Activated naive CD8-positive, alpha-beta T cell treated with anti-CD3 and anti-CD28 coated beads, Interleukin-2, amount 10 ng/mL, durations not matched to agents 7 days and 5 days (primary cell): Measurements from ENCODE around the gene GLIS2. TPM values are rescaled to one million over a fixed set of nuclear protein-coding genes. Genes with fewer than 3 reads are reported as not detected.

Experiments
- ATAC-seq: fragments of 150-1000 bp; cut with Tn5 transposase; one replicate; pipeline ENCODE4 v1.10.0; 2021; ENCODE audit warnings: low read depth, moderate library complexity
- POLR2A ChIA-PET: fragments of 350-600 bp; sonication (Branson Sonifier 250); formaldehyde crosslinking; loops from one replicate; lab custom pipeline; 2021; ENCODE audit warnings: antibody characterized with exemption; lab: Charles Lee
- DNase-seq: peaks from one replicate; pipeline ENCODE4 v3.0.0; 2021
- H3K27ac Mint-ChIP-seq: one replicate; pipeline ENCODE4 v1.8.0; 2022; ENCODE audit warnings: mild to moderate bottlenecking, mixed read lengths
- H3K27me3 Mint-ChIP-seq: one replicate; pipeline ENCODE4 v1.8.0; 2022; ENCODE audit warnings: mild to moderate bottlenecking, moderate library complexity, mixed read lengths
- H3K36me3 Mint-ChIP-seq: one replicate; pipeline ENCODE4 v1.8.0; 2021; ENCODE audit warnings: mild to moderate bottlenecking, mixed read lengths
- H3K4me1 Mint-ChIP-seq: one replicate; pipeline ENCODE4 v1.8.0; 2021; ENCODE audit warnings: mixed read lengths
- H3K4me3 Mint-ChIP-seq: one replicate; pipeline ENCODE4 v1.8.0; 2022; ENCODE audit warnings: mild to moderate bottlenecking, moderate library complexity, mixed read lengths
- H3K9me3 Mint-ChIP-seq: one replicate; pipeline ENCODE4 v1.8.0; 2021; ENCODE audit warnings: mixed read lengths
- total RNA-seq, 2 experiments: library from RNA; stranded (reverse); gene quantifications; one replicate each; pipeline ENCODE4 v1.2.3, GENCODE V29; 2021

Gene GLIS2
- total RNA-seq, 2 experiments from 2014 or later, result 0.14 TPM

- DNase-seq, result no peak
- H3K36me3 Mint-ChIP-seq, result peaks cover 2% of the 10 kb centered on the region
- no peak overlapping the region for H3K27ac Mint-ChIP-seq
- no peak overlapping the region for H3K4me3 Mint-ChIP-seq
- POLR2A ChIA-PET, result interaction anchor here (1.0 kb wide), 1 partner anchor 12 kb away, joined by 3 read pairs; no protein-coding TSS in a partner anchor
- peaks cover 19% of the 10 kb centered on the region for H3K27me3 Mint-ChIP-seq
- ATAC-seq, result no peak
- peaks cover 2% of the 10 kb centered on the region for H3K4me1 Mint-ChIP-seq
- H3K9me3 Mint-ChIP-seq, result peaks cover 4% of the 10 kb centered on the region
Observed at GRCh38 chr16:4285167-4285566, 30.7 kb upstream of the GLIS2 start.

- Mint-ChIP-seq H3K9me3 (no peaks in the 10 kb centered on the region), H3K4me1 (peaks cover 2% of the 10 kb centered on the region), H3K4me3 (no peak overlapping the region), H3K27me3 (peaks cover 15% of the 10 kb centered on the region), H3K27ac (no peak overlapping the region), H3K36me3 (no peaks in the 10 kb centered on the region)
- ATAC-seq (peak; percentile 94), DNase-seq (peak; percentile 87)
- POLR2A ChIA-PET, result interaction anchor here (0.5 to 1.0 kb wide), 2 partner anchors 20 to 40 kb away, joined by 3 to 6 read pairs; no protein-coding TSS in a partner anchor
Observed at GRCh38 chr16:4288148-4288921, 27.5 kb upstream of the GLIS2 start.

DNA sequence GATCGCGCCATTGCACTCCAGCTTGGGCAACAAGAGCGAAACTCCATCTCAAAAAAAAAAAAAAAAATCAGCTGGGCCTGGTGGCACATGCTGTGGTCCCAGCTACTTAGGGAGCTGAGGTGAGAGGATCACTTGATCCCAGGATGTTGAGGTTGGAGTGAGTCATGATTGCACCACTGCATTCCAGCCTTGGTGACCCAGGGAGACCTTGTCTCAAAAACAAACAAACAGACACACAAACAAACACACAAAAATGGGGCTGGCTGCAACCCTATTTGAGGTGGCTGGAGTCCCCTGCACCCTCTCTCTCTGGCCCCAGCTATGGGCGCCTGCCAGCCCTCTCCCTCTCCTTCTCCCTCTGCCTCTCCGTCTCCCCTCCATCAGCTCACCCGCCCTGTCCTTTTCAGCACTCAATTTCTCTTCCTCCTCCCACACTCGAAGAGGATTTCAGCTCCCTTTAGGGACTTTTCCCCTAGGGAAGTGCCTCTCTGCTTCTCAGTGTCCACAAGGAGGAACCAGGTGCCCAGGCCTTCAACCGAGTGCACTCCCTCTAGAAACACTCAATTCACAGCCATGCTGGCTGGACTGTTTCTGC, 25.5 kb upstream of the GLIS2 start:
- DNase-seq, result no peak
- no peaks in the 10 kb centered on the region for H3K36me3 Mint-ChIP-seq
- no peak overlapping the region for H3K27ac Mint-ChIP-seq
- peaks cover 22% of the 10 kb centered on the region for H3K27me3 Mint-ChIP-seq
- POLR2A ChIA-PET, result interaction anchor here (0.6 to 1.2 kb wide), 3 partner anchors 52 to 76 kb away, joined by 4 to 5 read pairs (median 4); no protein-coding TSS in a partner anchor
- peaks cover 2% of the 10 kb centered on the region for H3K4me1 Mint-ChIP-seq
- H3K4me3 Mint-ChIP-seq, result no peak overlapping the region
- ATAC-seq, result no peak
- no peaks in the 10 kb centered on the region for H3K9me3 Mint-ChIP-seq

- ATAC-seq, result no peak
- no peak overlapping the region for H3K27ac Mint-ChIP-seq
Observed at GRCh38 chr16:4291699-4292098, 24.2 kb upstream of the GLIS2 start.

GRCh38 chr16:4293181-4293716, 22.6 kb upstream of the GLIS2 start:
- H3K36me3 Mint-ChIP-seq, result no peaks in the 10 kb centered on the region
- no peaks in the 10 kb centered on the region for H3K9me3 Mint-ChIP-seq
- ATAC-seq (no peak), DNase-seq (no peak)
- no peak overlapping the region for H3K4me3 Mint-ChIP-seq
- POLR2A ChIA-PET, result no interaction called here
- H3K27ac Mint-ChIP-seq, result no peak overlapping the region
- peaks cover 3% of the 10 kb centered on the region for H3K4me1 Mint-ChIP-seq
- peaks cover 16% of the 10 kb centered on the region for H3K27me3 Mint-ChIP-seq

More at GRCh38 chr16:4291699-4292098, 24.2 kb upstream of the GLIS2 start:
- Mint-ChIP-seq H3K36me3 (no peaks in the 10 kb centered on the region), H3K4me3 (no peak overlapping the region), H3K4me1 (peaks cover 2% of the 10 kb centered on the region), H3K9me3 (no peaks in the 10 kb centered on the region), H3K27me3 (peaks cover 16% of the 10 kb centered on the region)
- POLR2A ChIA-PET, result no interaction called here
- no peak for DNase-seq

- DNase-seq (no peak), ATAC-seq (no peak)
- POLR2A ChIA-PET, result interaction anchor here (0.8 to 1.1 kb wide), 2 partner anchors 14 to 28 kb away, joined by 3 to 4 read pairs; no protein-coding TSS in a partner anchor
- H3K36me3 Mint-ChIP-seq, result no peaks in the 10 kb centered on the region
- peaks cover 16% of the 10 kb centered on the region for H3K27me3 Mint-ChIP-seq
- H3K4me1 Mint-ChIP-seq, result peaks cover 3% of the 10 kb centered on the region
- no peak overlapping the region for H3K27ac Mint-ChIP-seq
- no peak overlapping the region for H3K4me3 Mint-ChIP-seq
- H3K9me3 Mint-ChIP-seq, result no peaks in the 10 kb centered on the region
Observed at GRCh38 chr16:4293822-4294457, 21.9 kb upstream of the GLIS2 start.

DNA sequence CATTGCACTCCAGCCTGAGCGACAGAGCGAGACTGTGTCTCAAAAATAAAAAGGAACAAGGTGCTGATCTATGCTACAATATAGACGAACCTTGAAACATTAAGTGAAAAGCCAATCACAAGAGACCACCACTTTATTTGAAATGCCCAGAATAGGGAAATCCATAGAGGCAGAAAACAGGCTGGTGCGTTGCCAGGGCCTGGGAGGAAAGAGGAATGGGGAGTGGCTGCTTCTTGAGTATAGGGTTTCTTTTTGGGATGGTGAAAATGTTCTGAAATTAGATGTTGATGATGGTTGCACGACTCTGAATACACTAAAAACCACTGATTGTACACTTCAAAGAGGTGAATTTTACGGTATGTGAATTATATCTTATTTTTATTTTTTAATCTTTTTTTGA, 20.3 kb upstream of the GLIS2 start:
- ATAC-seq (no peak), DNase-seq (no peak)
- POLR2A ChIA-PET, result interaction anchor here (0.8 kb wide), 1 partner anchor 42 kb away, joined by 3 read pairs; no protein-coding TSS in a partner anchor
- Mint-ChIP-seq H3K27me3 (peaks cover 16% of the 10 kb centered on the region), H3K27ac (no peak overlapping the region), H3K4me3 (no peak overlapping the region), H3K9me3 (no peaks in the 10 kb centered on the region), H3K36me3 (no peaks in the 10 kb centered on the region), H3K4me1 (peaks cover 4% of the 10 kb centered on the region)

DNA sequence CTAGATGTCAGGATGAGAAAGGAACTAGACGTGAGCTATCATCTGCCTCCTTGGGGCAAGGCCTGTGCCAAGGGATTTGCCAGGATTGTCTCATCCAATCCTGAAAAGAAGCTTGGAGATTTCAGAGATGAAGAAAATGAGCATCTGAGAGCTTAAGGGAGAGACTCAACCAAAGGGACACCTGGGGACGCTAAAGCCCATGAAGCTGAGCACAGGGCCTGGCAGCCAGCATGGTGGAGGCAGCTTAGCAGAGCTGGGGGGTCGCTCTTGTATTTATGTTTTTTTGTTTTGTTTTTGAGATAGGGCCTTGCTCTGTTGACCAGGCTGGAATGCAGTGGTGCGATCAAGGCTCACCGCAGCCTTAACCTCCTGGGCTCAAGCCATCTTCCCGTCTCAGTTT, 18.4 kb upstream of the GLIS2 start:
- Mint-ChIP-seq H3K36me3 (no peaks in the 10 kb centered on the region), H3K27ac (no peak overlapping the region), H3K9me3 (no peaks in the 10 kb centered on the region), H3K4me3 (no peak overlapping the region), H3K4me1 (peaks cover 4% of the 10 kb centered on the region), H3K27me3 (peaks cover 14% of the 10 kb centered on the region)
- no peak for ATAC-seq
- POLR2A ChIA-PET, result interaction anchor here (0.5 to 1.3 kb wide), 2 partner anchors 31 to 71 kb away, joined by 5 to 6 read pairs; no protein-coding TSS in a partner anchor
- DNase-seq, result no peak

GRCh38 chr16:4298761-4299522, 16.9 kb upstream of the GLIS2 start:
- H3K4me1 Mint-ChIP-seq, result peaks cover 4% of the 10 kb centered on the region
- no peak for ATAC-seq
- POLR2A ChIA-PET, result interaction anchor here (0.5 to 1.2 kb wide), 3 partner anchors 10 to 29 kb away, joined by 3 to 4 read pairs (median 4); no protein-coding TSS in a partner anchor
- peak overlapping the region; percentile 36 for H3K27ac Mint-ChIP-seq
- H3K27me3 Mint-ChIP-seq, result peaks cover 4% of the 10 kb centered on the region
- DNase-seq, result no peak
- no peak overlapping the region for H3K4me3 Mint-ChIP-seq
- no peaks in the 10 kb centered on the region for H3K9me3 Mint-ChIP-seq
- no peaks in the 10 kb centered on the region for H3K36me3 Mint-ChIP-seq

- ATAC-seq, result no peak
- Mint-ChIP-seq H3K27me3 (peaks cover 1% of the 10 kb centered on the region), H3K36me3 (no peaks in the 10 kb centered on the region), H3K4me3 (no peak overlapping the region), H3K4me1 (peaks cover 13% of the 10 kb centered on the region), H3K9me3 (no peaks in the 10 kb centered on the region), H3K27ac (no peak overlapping the region)
- POLR2A ChIA-PET, result interaction anchor here (0.5 kb wide), 1 partner anchor 26 kb away, joined by 3 read pairs; no protein-coding TSS in a partner anchor
- no peak for DNase-seq
Observed at GRCh38 chr16:4301177-4301576, 14.7 kb upstream of the GLIS2 start.

- Mint-ChIP-seq H3K36me3 (peaks cover under 1% of the 10 kb centered on the region), H3K4me1 (peaks cover 19% of the 10 kb centered on the region), H3K9me3 (no peaks in the 10 kb centered on the region), H3K27ac (no peak overlapping the region), H3K27me3 (peaks cover 1% of the 10 kb centered on the region), H3K4me3 (no peak overlapping the region)
- POLR2A ChIA-PET, result no interaction called here
- DNase-seq (no peak), ATAC-seq (no peak)
Observed at GRCh38 chr16:4301968-4302367, 13.9 kb upstream of the GLIS2 start.

DNA sequence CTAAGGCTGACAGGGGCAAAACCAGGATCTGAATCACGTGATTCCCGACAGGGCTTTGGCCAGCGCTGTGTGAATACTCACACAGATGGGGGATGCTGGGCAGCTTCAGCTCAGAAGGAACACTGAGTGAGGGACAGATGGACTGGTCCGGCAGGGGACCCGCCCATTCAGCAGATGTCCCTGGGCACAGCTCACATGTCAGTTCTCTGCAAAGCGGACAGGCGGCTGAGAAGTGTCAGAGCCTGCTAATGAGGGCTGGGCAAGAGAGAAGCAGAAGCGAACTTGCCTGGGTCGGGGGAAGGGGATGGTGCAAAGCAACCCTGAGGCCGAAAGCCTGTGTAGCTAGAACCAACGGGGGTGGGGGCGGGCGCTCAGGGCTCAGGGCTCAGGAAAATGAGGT, 11.9 kb upstream of the GLIS2 start:
- H3K4me3 Mint-ChIP-seq, result peak overlapping the region; percentile 24
- no peaks in the 10 kb centered on the region for H3K9me3 Mint-ChIP-seq
- H3K27me3 Mint-ChIP-seq, result peaks cover 1% of the 10 kb centered on the region
- H3K36me3 Mint-ChIP-seq, result peaks cover 4% of the 10 kb centered on the region
- no peak for ATAC-seq
- POLR2A ChIA-PET, result no interaction called here
- H3K4me1 Mint-ChIP-seq, result peaks cover 21% of the 10 kb centered on the region
- H3K27ac Mint-ChIP-seq, result no peak overlapping the region
- DNase-seq, result no peak
